MCF 10A (cell line): ENCODE data around the gene RELT. TPM values are rescaled to one million over a fixed set of nuclear protein-coding genes. Genes with fewer than 3 reads are reported as not detected.

ENCODE experiments used
- BruUV-seq: library from RNA; stranded (reverse); fragments of 400-500 nt; replicated peaks from 2 replicates; lab custom pipeline; 2021; lab: Mats Ljungman, UMichigan
- CTCF ChIA-PET: fragments of 300-600 bp; sonication (Branson Sonifier 250); formaldehyde crosslinking; extraction: SDS; loops from one replicate; lab custom pipeline; 2021; ENCODE audit warnings: antibody characterized with exemption, inconsistent platforms; lab: Yijun Ruan, JAX
- POLR2A ChIA-PET: fragments of 300-600, 350-650 bp; sonication (Branson Sonifier 250); formaldehyde crosslinking; extraction: SDS; loops from one replicate; lab custom pipeline; 2020; ENCODE audit warnings: antibody characterized with exemption, inconsistent platforms; lab: Yijun Ruan, JAX
- DNase-seq: peaks from one replicate; pipeline ENCODE4 v3.0.0-alpha.2; 2018; ENCODE audit not compliant: unreplicated experiment
- H3K27ac Mint-ChIP-seq: one replicate; pipeline ENCODE4 v1.8.0; 2022; ENCODE audit warnings: mild to moderate bottlenecking, low read depth, mixed read lengths; ENCODE audit not compliant: unreplicated experiment
- H3K27me3 Mint-ChIP-seq: one replicate; pipeline ENCODE4 v1.8.0; 2022; ENCODE audit warnings: mixed read lengths; ENCODE audit not compliant: insufficient read depth, unreplicated experiment
- H3K36me3 Mint-ChIP-seq: one replicate; pipeline ENCODE4 v1.8.0; 2022; ENCODE audit warnings: mild to moderate bottlenecking, moderate library complexity, mixed read lengths; ENCODE audit not compliant: insufficient read depth, unreplicated experiment
- H3K4me1 Mint-ChIP-seq: one replicate; pipeline ENCODE4 v1.8.0; 2022; ENCODE audit warnings: mixed read lengths; ENCODE audit not compliant: insufficient read depth, unreplicated experiment
- H3K4me3 Mint-ChIP-seq: one replicate; pipeline ENCODE4 v1.8.0; 2022; ENCODE audit warnings: mild to moderate bottlenecking, moderate library complexity, mixed read lengths; ENCODE audit not compliant: unreplicated experiment
- H3K9me3 Mint-ChIP-seq: one replicate; pipeline ENCODE4 v1.8.0; 2022; ENCODE audit warnings: mixed read lengths; ENCODE audit not compliant: unreplicated experiment
- intact Hi-C: fragments of 100-400 bp; cut with micrococcal nuclease; formaldehyde crosslinking; loops from 2 replicates; pipeline ENCODE4 v1.14.1; 2022
- total RNA-seq: library from RNA; stranded (reverse); gene quantifications from 2 replicates; pipeline ENCODE4 v1.2.3, GENCODE V29; 2022
- TF ChIP-seq, protein P1 (sequence below): fragments of 200-600 bp; IDR thresholded peaks from one replicate; pipeline ENCODE4 v1.8.0; 2022; ENCODE audit warnings: antibody characterized with exemption, mild to moderate bottlenecking; ENCODE audit not compliant: unreplicated experiment

The RELT gene
- total RNA-seq, 1 experiment from 2014 or later = 8.4 TPM

DNA sequence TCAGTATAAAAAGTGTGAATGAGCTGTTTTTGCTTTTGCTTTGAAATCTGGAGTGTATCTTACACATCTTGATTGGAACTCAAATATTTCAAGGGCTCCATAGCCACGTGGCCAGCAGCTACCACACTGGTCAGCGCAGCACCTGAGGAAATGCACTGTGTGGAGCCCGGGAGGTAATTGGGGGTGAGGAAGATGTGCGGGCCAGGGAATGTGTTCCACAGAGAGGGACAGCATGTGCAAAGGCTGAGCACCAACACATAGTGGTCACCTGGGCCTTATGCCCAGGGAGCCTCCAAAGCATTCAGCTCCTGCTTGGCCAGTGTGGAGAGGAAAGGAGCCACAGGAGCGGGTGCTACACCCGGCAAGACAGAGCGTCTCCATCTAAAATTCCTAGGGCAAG is 20.8 kb downstream of the RELT start:
- Mint-ChIP-seq H3K4me1 (no peaks in the 10 kb centered on the region), H3K36me3 (peaks cover 5% of the 10 kb centered on the region), H3K4me3 (no peak overlapping the region), H3K9me3 (no peaks in the 10 kb centered on the region), H3K27ac (peak overlapping the region; percentile 77), H3K27me3 (no peaks in the 10 kb centered on the region)
- intact Hi-C loops = no loop called here
- BruUV-seq = no TSS peak
- TF ChIP-seq, protein P1, sequence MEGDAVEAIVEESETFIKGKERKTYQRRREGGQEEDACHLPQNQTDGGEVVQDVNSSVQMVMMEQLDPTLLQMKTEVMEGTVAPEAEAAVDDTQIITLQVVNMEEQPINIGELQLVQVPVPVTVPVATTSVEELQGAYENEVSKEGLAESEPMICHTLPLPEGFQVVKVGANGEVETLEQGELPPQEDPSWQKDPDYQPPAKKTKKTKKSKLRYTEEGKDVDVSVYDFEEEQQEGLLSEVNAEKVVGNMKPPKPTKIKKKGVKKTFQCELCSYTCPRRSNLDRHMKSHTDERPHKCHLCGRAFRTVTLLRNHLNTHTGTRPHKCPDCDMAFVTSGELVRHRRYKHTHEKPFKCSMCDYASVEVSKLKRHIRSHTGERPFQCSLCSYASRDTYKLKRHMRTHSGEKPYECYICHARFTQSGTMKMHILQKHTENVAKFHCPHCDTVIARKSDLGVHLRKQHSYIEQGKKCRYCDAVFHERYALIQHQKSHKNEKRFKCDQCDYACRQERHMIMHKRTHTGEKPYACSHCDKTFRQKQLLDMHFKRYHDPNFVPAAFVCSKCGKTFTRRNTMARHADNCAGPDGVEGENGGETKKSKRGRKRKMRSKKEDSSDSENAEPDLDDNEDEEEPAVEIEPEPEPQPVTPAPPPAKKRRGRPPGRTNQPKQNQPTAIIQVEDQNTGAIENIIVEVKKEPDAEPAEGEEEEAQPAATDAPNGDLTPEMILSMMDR = no peak
- CTCF ChIA-PET = interaction anchor here (0.9 to 2.6 kb wide), 8 partner anchors 11 to 266 kb away, joined by 3 to 20 read pairs (median 4); no protein-coding TSS in a partner anchor
- no peak for DNase-seq
- POLR2A ChIA-PET = interaction anchor here (0.8 to 0.9 kb wide), 2 partner anchors 46 to 90 kb away, joined by 3 read pairs; no protein-coding TSS in a partner anchor

DNA sequence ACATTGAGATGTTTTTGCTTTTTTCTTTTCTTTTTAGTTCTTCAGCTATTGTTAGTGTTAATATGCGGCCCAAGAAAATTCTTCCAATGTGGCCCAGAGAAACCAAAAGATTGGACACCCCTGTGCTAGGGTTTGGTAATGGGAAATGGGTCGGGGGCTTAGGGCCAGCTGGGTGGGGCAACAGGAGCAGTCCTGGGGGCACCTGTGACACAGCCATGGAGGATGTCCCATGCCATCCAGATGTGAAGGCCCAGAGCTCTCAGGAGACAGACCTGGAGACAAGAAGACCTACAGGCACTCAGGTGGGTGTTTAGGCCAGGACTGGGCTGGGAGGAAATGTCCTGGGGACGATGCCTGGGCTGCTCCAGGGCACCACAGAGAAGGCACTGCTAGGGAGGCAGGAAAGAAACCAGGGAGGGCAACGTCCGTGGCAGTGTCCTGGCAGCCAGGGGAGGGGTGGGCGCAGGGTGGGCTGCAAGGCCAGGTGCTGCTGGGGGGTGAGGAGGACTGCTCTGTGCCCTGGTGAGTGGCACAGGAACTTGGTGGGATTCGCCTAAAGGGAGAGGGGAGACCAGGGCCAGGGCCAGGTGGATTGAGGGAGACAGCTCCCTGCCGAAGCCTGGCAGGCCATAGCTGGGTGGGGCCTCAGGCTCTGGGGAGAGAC is 21.4 kb downstream of the RELT start:
- no peak overlapping the region for H3K27ac Mint-ChIP-seq

DNA sequence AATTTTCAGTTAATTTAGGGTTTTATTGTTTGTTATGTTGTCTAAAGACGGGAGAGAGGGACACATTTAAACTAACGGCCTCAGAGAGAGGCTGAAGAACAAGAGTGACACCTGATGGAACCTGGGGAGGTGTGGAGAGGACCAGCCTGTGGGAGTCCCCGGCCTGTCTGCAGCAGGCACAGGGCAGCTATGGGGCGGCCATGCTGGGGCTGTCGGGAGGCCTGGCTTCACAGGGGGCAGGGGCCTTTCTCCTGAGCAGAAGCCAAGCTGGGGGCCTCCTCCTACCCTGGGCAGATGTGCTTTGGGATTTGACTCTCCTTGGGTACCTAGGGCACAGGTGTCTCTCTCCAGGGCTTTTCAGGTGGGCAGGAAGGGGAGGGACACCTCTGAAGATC is 21.9 kb downstream of the RELT start:
- no peaks in the 10 kb centered on the region for H3K9me3 Mint-ChIP-seq
- intact Hi-C loops = no loop called here
- TF ChIP-seq, protein P1 = no peak
- DNase-seq = no peak
- no peak overlapping the region for H3K4me3 Mint-ChIP-seq
- POLR2A ChIA-PET = interaction anchor here (0.6 kb wide), 1 partner anchor 49 kb away, joined by 4 read pairs; no protein-coding TSS in a partner anchor
- H3K27ac Mint-ChIP-seq = no peak overlapping the region
- H3K4me1 Mint-ChIP-seq = no peaks in the 10 kb centered on the region
- H3K36me3 Mint-ChIP-seq = peaks cover 5% of the 10 kb centered on the region
- BruUV-seq = no TSS peak
- CTCF ChIA-PET = interaction anchor here (1.1 to 2.6 kb wide), 4 partner anchors 38 to 265 kb away, joined by 4 to 20 read pairs (median 6); no protein-coding TSS in a partner anchor
- no peaks in the 10 kb centered on the region for H3K27me3 Mint-ChIP-seq

More for the DNA sequence above, 21.4 kb downstream of the RELT start:
- Mint-ChIP-seq H3K9me3 (no peaks in the 10 kb centered on the region), H3K4me1 (no peaks in the 10 kb centered on the region), H3K4me3 (no peak overlapping the region), H3K36me3 (peaks cover 5% of the 10 kb centered on the region), H3K27me3 (no peaks in the 10 kb centered on the region)
- POLR2A ChIA-PET = interaction anchor here (0.6 to 0.8 kb wide), 2 partner anchors 47 to 49 kb away, joined by 3 to 4 read pairs; no protein-coding TSS in a partner anchor
- DNase-seq = no peak
- BruUV-seq = no TSS peak
- TF ChIP-seq, protein P1 = no peak
- CTCF ChIA-PET = interaction anchor here (1.1 to 2.6 kb wide), 5 partner anchors 38 to 265 kb away, joined by 4 to 20 read pairs (median 4); no protein-coding TSS in a partner anchor
- intact Hi-C loops = no loop called here

DNA sequence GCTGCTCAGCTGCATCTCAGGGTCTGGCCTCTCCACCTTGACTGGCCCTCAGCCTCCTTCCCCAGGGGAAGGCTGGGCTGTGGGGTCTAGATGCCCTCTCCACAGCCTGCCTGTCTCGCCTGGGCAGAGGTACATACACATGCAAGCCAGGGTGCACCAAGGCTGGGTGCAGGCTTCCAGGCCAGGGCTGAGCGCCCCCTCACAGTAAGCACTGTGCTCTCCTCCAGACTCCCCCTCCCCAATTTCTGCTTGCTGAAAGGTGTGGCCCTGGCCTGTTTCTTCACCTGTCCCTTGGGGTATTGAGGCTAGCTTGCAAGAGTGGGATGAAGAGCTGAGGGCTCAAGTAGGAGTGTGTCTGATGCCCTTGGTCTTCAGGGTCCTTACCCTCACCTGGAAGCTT is 22.5 kb downstream of the RELT start:
- ChIA-PET CTCF (interaction anchor here (1.1 to 1.5 kb wide), 2 partner anchors 48 to 80 kb away, joined by 4 to 6 read pairs; no protein-coding TSS in a partner anchor), POLR2A (interaction anchor here (0.8 kb wide), 1 partner anchor 48 kb away, joined by 3 read pairs; no protein-coding TSS in a partner anchor)
- TF ChIP-seq, protein P1 = no peak
- H3K4me1 Mint-ChIP-seq = no peaks in the 10 kb centered on the region
- no peaks in the 10 kb centered on the region for H3K27me3 Mint-ChIP-seq
- no peak for DNase-seq
- no peaks in the 10 kb centered on the region for H3K9me3 Mint-ChIP-seq
- no peak overlapping the region for H3K4me3 Mint-ChIP-seq
- peaks cover 5% of the 10 kb centered on the region for H3K36me3 Mint-ChIP-seq
- H3K27ac Mint-ChIP-seq = no peak overlapping the region
- intact Hi-C loops = no loop called here
- no TSS peak for BruUV-seq
